HG03460 (cell line): ENCODE measurements around the gene ALX1.
"Not testable (repeated sequence)": the region's sequence is repeated elsewhere in the genome, so short reads cannot be mapped to it uniquely, and the experiment has no call there.

Experiments used
- ATAC-seq: cut with Tn5 transposase; IDR thresholded peaks from one replicate; pipeline ENCODE4 v1.9.1; 2021; ENCODE audit not compliant: unreplicated experiment

ALX1 gene

GRCh38 chr12:85299053-85299452 is 19.0 kb downstream of the ALX1 start:
- ATAC-seq, result no peak

- ATAC-seq, result no peak
Observed at GRCh38 chr12:85301051-85301450, 21.0 kb downstream of the ALX1 start.

- no peak for ATAC-seq
Observed at GRCh38 chr12:85308374-85308773, 28.4 kb downstream of the ALX1 start.

- no peak for ATAC-seq
Observed at GRCh38 chr12:85309125-85309566, 29.1 kb downstream of the ALX1 start.

GRCh38 chr12:85310025-85310424 is 30.0 kb downstream of the ALX1 start:
- ATAC-seq, result no peak

DNA sequence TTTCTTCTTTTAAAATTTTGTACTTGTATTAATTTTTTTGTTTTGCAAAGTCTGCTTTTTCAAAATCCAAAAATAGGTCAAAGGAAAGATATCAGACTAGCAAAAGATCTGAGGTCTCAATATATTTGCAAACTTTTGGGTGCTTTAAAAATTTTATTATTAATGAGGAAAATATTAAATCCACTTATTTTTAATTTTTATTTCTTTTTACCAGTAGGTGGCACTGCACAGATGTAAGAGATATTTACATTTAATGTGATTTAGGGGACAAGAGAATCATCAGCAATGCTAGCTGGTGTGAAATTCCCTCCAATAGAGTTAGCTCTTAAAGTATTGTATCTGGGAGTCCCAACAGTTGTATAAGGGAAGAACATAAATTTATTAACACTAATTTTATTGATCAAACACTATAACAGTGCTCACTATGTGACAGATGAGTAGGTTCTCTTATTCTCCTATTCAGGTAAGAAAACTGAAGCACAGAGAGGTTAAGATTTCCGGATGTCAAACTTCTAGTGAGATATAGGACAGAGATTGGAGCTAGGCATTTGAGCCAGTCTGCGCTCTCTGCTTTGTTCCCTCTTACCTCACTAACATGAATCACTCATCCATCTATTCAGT is 30.5 kb downstream of the ALX1 start:
- ATAC-seq, result no peak

GRCh38 chr12:85317866-85318636 is 38.0 kb downstream of the ALX1 start:
- not testable (repeated sequence) for ATAC-seq

GRCh38 chr12:85322715-85323114 is 42.7 kb downstream of the ALX1 start:
- no peak for ATAC-seq

DNA sequence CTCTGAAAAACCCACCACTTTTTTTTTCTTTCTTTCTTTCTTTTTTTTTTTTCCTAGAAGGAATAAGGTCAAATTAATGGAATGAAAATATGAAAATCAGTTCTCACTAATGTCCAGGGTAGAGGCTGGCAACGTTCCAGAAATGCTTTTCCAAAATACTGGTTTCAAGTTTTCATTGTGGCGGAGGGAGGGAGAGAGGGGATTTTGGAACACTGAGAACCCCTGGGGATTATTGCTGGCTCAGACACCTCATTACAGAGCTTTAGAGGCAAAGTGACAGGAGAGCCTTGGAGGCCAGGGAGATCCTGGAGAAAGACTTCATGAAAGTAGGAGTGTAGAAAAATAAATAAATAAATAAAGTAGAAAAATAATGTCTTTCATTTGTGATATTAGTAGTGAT is 45.4 kb downstream of the ALX1 start:
- no peak for ATAC-seq

DNA sequence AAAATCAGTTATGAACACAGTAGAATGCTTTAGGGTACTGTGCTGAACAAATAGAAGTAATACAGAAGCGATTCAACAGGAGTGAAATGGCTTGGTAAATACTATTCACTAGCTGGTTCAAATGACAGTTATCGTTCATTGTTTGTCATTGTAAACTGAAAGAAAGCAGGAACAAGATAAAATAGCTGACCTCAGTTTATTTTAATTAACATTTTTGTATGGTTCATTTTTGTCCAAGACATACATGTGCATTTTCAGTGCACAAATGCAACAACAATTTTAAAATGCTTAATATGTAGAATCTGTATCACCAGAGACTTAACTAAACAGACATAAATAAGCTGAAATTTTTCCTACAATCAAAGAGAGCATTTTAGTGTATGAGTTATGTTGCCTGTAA is 49.9 kb downstream of the ALX1 start:
- ATAC-seq, result no peak

- no peak for ATAC-seq
Observed at GRCh38 chr12:85348779-85349178, 68.8 kb downstream of the ALX1 start.

DNA sequence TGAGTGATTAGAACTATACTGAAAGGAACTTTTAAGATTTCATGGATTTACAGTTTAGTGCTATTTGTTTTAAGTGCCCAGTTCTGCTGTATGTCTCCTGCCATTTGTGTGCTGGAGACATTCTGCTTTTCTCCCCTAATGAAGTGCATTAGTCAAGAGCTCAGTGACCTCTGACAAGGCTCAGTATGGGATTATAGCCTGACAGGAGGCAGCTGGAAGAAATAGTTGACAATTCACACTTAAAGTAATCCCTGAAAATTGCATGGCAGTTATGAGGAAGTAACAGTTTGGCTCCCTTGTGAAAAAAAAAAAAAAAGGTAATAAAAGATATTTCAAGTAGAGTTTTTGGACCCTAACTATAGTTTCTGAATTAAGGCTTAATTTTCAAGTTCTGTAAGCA is 70.3 kb downstream of the ALX1 start:
- ATAC-seq, result no peak
